Endodermal cell (in vitro differentiated cells): ENCODE measurements around the gene CAMK2A. TPM values are rescaled to one million over a fixed set of nuclear protein-coding genes. Genes with fewer than 3 reads are reported as not detected.

Source experiments
- DNase-seq: peaks from one replicate; pipeline ENCODE4 v3.0.0-alpha.2; 2017
- H3K27ac ChIP-seq: 2 replicates; pipeline ENCODE4 v1.5.1; 2013; ENCODE audit warnings: mild to moderate bottlenecking, low read depth, low read length, moderate library complexity
- H3K27me3 ChIP-seq: 2 replicates; pipeline ENCODE4 v1.6.1; 2013; ENCODE audit warnings: mild to moderate bottlenecking, low read length, moderate library complexity; ENCODE audit not compliant: insufficient read depth, control insufficient read depth, poor library complexity, severe bottlenecking
- H3K36me3 ChIP-seq: 2 replicates; pipeline ENCODE4 v1.7.0; 2013; ENCODE audit warnings: mild to moderate bottlenecking, low read length, moderate library complexity; ENCODE audit not compliant: control insufficient read depth, insufficient read depth
- H3K4me1 ChIP-seq: one replicate; pipeline ENCODE4 v1.7.0; 2013; ENCODE audit warnings: low read length; ENCODE audit not compliant: control insufficient read depth, insufficient read depth
- H3K4me3 ChIP-seq: 2 replicates; pipeline ENCODE4 v1.5.1; 2013; ENCODE audit warnings: mild to moderate bottlenecking, low read length, moderate library complexity
- H3K9ac ChIP-seq: 2 replicates; pipeline ENCODE4 v1.6.1; 2013; ENCODE audit warnings: mild to moderate bottlenecking, low read length, moderate library complexity; ENCODE audit not compliant: poor library complexity, severe bottlenecking; ENCODE audit errors: extremely low read depth
- H3K9me3 ChIP-seq: 2 replicates; pipeline ENCODE4 v1.6.1; 2013; ENCODE audit warnings: mild to moderate bottlenecking, low read length, moderate library complexity; ENCODE audit not compliant: control insufficient read depth
- H3K27ac Mint-ChIP-seq: 2 replicates; pipeline ENCODE4 v1.8.0; 2020; ENCODE audit warnings: mixed read lengths
- H3K27me3 Mint-ChIP-seq: 2 replicates; pipeline ENCODE4 v1.8.0; 2021; ENCODE audit warnings: mild to moderate bottlenecking, mixed read lengths; ENCODE audit not compliant: insufficient read depth
- H3K36me3 Mint-ChIP-seq: 2 replicates; pipeline ENCODE4 v1.8.0; 2020; ENCODE audit warnings: low read depth, mixed read lengths
- H3K4me1 Mint-ChIP-seq: 2 replicates; pipeline ENCODE4 v1.8.0; 2020; ENCODE audit warnings: mixed read lengths
- H3K4me3 Mint-ChIP-seq: 2 replicates; pipeline ENCODE4 v1.8.0; 2020; ENCODE audit warnings: mild to moderate bottlenecking, moderate library complexity, mixed read lengths
- H3K9me3 Mint-ChIP-seq: 2 replicates; pipeline ENCODE4 v1.8.0; 2020; ENCODE audit warnings: mild to moderate bottlenecking, mixed read lengths
- CTCF ChIP-seq: fragments of 200-600 bp; sonication (generic); conservative IDR thresholded peaks from 2 replicates; pipeline ENCODE4 v1.5.0; 2021; ENCODE audit warnings: antibody characterized with exemption, mild to moderate bottlenecking
- WGBS, 2 experiments: methylation state at CpG; one replicate each; pipeline versions ENCODE4 v1.1.5 to v1.1.7; 2013; ENCODE audit warnings: missing lambda C conversion rate in 2 of 2, mixed read lengths in 1 of 2; ENCODE audit not compliant: insufficient coverage in 1 of 2, insufficient read length in 1 of 2; 5-methylcytosine and 5-hydroxymethylcytosine counted together
- total RNA-seq, 2 donors: library from RNA; stranded (reverse); fragmentation: NEBNext Ultra II Directional in 1 of 2; extraction: Animal tissue kit (Norgen Biotek cat#: 25700) in 1 of 2; gene quantifications; 2 replicates in 1 of 2; 3 replicates in 1 of 2; pipeline ENCODE4 v1.2.1, GENCODE V29; 2021

CAMK2A gene
- total RNA-seq, 2 donors from 2014 or later = 0.31 to 0.49 TPM

- Mint-ChIP-seq H3K4me3 (no peak overlapping the region), H3K4me1 (peaks cover 16% of the 10 kb centered on the region), H3K9me3 (no peaks in the 10 kb centered on the region), H3K27ac (no peak overlapping the region), H3K36me3 (no peaks in the 10 kb centered on the region), H3K27me3 (peaks cover 15% of the 10 kb centered on the region)
- no peaks in the 10 kb centered on the region for H3K36me3 ChIP-seq
- H3K27ac ChIP-seq = no peak overlapping the region
- 76 to 100% methylated on average over 1 to 7 of the region's 7 CpGs for WGBS, 2 experiments
- no peak for TF ChIP-seq CTCF
- DNase-seq = no peak
- H3K4me1 ChIP-seq = no peaks in the 10 kb centered on the region
- H3K4me3 ChIP-seq = no peak overlapping the region
- H3K27me3 ChIP-seq = no peaks in the 10 kb centered on the region
- H3K9ac ChIP-seq = no peak overlapping the region
- no peaks in the 10 kb centered on the region for H3K9me3 ChIP-seq
These were observed 11.4 kb downstream of the CAMK2A start for GRCh38 chr5:150278046-150278730.

- Mint-ChIP-seq H3K4me3 (no peak overlapping the region), H3K27ac (no peak overlapping the region), H3K4me1 (peaks cover 16% of the 10 kb centered on the region), H3K9me3 (no peaks in the 10 kb centered on the region), H3K27me3 (peaks cover 14% of the 10 kb centered on the region), H3K36me3 (no peaks in the 10 kb centered on the region)
- DNase-seq = no peak
- Histone ChIP-seq H3K9ac (no peak overlapping the region), H3K27ac (no peak overlapping the region), H3K36me3 (no peaks in the 10 kb centered on the region), H3K9me3 (no peaks in the 10 kb centered on the region), H3K4me3 (no peak overlapping the region), H3K27me3 (no peaks in the 10 kb centered on the region), H3K4me1 (no peaks in the 10 kb centered on the region)
- WGBS, 2 experiments = 83 to 86% methylated on average over 1 to 4 of the region's 4 CpGs
- no peak for TF ChIP-seq CTCF
These were observed 12.5 kb downstream of the CAMK2A start for GRCh38 chr5:150277043-150277442.

GRCh38 chr5:150274811-150275210 is 14.8 kb downstream of the CAMK2A start:
- H3K36me3 Mint-ChIP-seq = no peaks in the 10 kb centered on the region

More at GRCh38 chr5:150274811-150275210, 14.8 kb downstream of the CAMK2A start:
- peaks cover 18% of the 10 kb centered on the region for H3K4me1 Mint-ChIP-seq
- peaks cover 10% of the 10 kb centered on the region for H3K27me3 Mint-ChIP-seq
- DNase-seq = no peak
- Histone ChIP-seq H3K9ac (no peak overlapping the region), H3K9me3 (no peaks in the 10 kb centered on the region), H3K36me3 (no peaks in the 10 kb centered on the region), H3K27ac (no peak overlapping the region), H3K4me3 (no peak overlapping the region), H3K27me3 (no peaks in the 10 kb centered on the region), H3K4me1 (peaks cover 11% of the 10 kb centered on the region)
- WGBS, 2 experiments = 79 to 90% methylated on average over 4 of the region's 4 CpGs
- no peak for TF ChIP-seq CTCF
- H3K9me3 Mint-ChIP-seq = no peaks in the 10 kb centered on the region
- H3K27ac Mint-ChIP-seq = no peak overlapping the region
- no peak overlapping the region for H3K4me3 Mint-ChIP-seq
